ENCODE results near the gene USP34.
"Not testable (repeated sequence)": the region's sequence is repeated elsewhere in the genome, so short reads cannot be mapped to it uniquely, and the experiment has no call there.

USP34 gene

GRCh38 chr2:61184263-61184662 is 286.6 kb downstream of the USP34 start:
- no peak for DNase-seq (ENCODE audit: low spot score)

GRCh38 chr2:61183795-61184194 is 287.1 kb downstream of the USP34 start:
- no peak for DNase-seq (ENCODE audit: low spot score)

- DNase-seq (ENCODE audit: low spot score): no peak
These were observed 288.9 kb downstream of the USP34 start for GRCh38 chr2:61182059-61182383.

- DNase-seq (ENCODE audit: low spot score): no peak
These were observed 289.4 kb downstream of the USP34 start for GRCh38 chr2:61181382-61182058.

- DNase-seq (ENCODE audit: low spot score): no peak
These were observed 290.2 kb downstream of the USP34 start for GRCh38 chr2:61180686-61181085.

- DNase-seq (ENCODE audit: low spot score): peak; percentile 62
These were observed 290.9 kb downstream of the USP34 start for GRCh38 chr2:61179701-61180639.

GRCh38 chr2:61178603-61179545 is 292.0 kb downstream of the USP34 start:
- no peak for DNase-seq (ENCODE audit: low spot score)

GRCh38 chr2:61177727-61178549 is 292.9 kb downstream of the USP34 start:
- no peak for DNase-seq (ENCODE audit: low spot score)

GRCh38 chr2:61176755-61177726 is 293.8 kb downstream of the USP34 start:
- peak; percentile 99 for DNase-seq (ENCODE audit: low spot score)

GRCh38 chr2:61175036-61175435 is 295.9 kb downstream of the USP34 start:
- DNase-seq (ENCODE audit: low spot score): no peak

- no peak for DNase-seq (ENCODE audit: low spot score)
These were observed 297.8 kb downstream of the USP34 start for GRCh38 chr2:61173116-61173515.

- no peak for DNase-seq (ENCODE audit: low spot score)
These were observed 298.2 kb downstream of the USP34 start for GRCh38 chr2:61172671-61173070.

- DNase-seq (ENCODE audit: low spot score): no peak
These were observed 303.3 kb downstream of the USP34 start for GRCh38 chr2:61167579-61167978.

GRCh38 chr2:61165946-61166345 is 304.9 kb downstream of the USP34 start:
- no peak for DNase-seq (ENCODE audit: low spot score)

- DNase-seq (ENCODE audit: low spot score): not testable (repeated sequence)
These were observed 305.8 kb downstream of the USP34 start for GRCh38 chr2:61165082-61165481.

- DNase-seq (ENCODE audit: low spot score): no peak
These were observed 308.2 kb downstream of the USP34 start for GRCh38 chr2:61162721-61163120.

- no peak for DNase-seq (ENCODE audit: low spot score)
These were observed 309.0 kb downstream of the USP34 start, which contains the start of gene C2orf74 for GRCh38 chr2:61161888-61162287. TSS of gene C2orf74 (plus strand) at chr2:61162188. CDS start at chr2:61162515, 327 bp downstream.

GRCh38 chr2:61158356-61158955 is 312.4 kb downstream of the USP34 start:
- no peak for DNase-seq (ENCODE audit: low spot score)

GRCh38 chr2:61157371-61158003 is 313.4 kb downstream of the USP34 start:
- no peak for DNase-seq (ENCODE audit: low spot score)

Data from AG08396 (cell line).